ENCODE data around the gene KIAA0586. TPM values are rescaled to one million over a fixed set of nuclear protein-coding genes. Genes with fewer than 3 reads are reported as not detected.
"Not testable (repeated sequence)": the region's sequence is repeated elsewhere in the genome, so short reads cannot be mapped to it uniquely, and the experiment has no call there.

The KIAA0586 gene
- total RNA-seq, 2 experiments from 2014 or later = 40.4 to 41.8 TPM

DNA sequence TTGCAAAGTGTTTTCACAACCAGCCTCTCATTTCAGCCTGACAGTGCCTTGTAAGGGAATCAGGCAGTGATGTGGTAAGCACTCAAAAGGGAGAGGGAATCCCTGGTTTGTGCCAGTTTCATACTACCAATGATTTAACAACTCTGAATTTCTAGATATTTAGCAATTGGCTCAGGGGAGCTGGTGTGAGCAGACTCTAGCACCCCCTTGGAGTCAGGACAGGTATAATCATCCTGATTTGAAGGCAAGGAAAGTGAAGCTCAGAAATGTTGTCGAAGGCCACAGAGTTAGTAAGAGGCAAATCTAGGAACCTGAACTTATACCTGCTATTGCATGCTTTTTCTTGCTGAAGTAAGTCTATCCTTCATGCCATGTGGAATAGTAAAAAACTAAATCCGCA lies 147.1 kb downstream of the KIAA0586 start:
- CTCF ChIA-PET = interaction anchor here (0.6 to 2.8 kb wide), 8 partner anchors 11 to 73 kb away, joined by 3 to 15 read pairs (median 4); no protein-coding TSS in a partner anchor
- intact Hi-C loops (cut with micrococcal nuclease) = loop anchor here (1.0 to 5.0 kb wide), 4 partner anchors 73 to 466 kb away; no protein-coding TSS in a partner anchor
- peaks cover 48% of the 10 kb centered on the region for H3K4me1 Mint-ChIP-seq (ENCODE audit: low read depth)
- no peaks in the 10 kb centered on the region for H3K9me3 Mint-ChIP-seq
- peak; percentile 41 for DNase-seq
- no peak overlapping the region for H3K27ac Mint-ChIP-seq
- no peaks in the 10 kb centered on the region for H3K27me3 Mint-ChIP-seq (ENCODE audit: low read depth)
- no peaks in the 10 kb centered on the region for H3K36me3 Mint-ChIP-seq (ENCODE audit: low read depth)
- H3K4me3 Mint-ChIP-seq = no peak overlapping the region

DNA sequence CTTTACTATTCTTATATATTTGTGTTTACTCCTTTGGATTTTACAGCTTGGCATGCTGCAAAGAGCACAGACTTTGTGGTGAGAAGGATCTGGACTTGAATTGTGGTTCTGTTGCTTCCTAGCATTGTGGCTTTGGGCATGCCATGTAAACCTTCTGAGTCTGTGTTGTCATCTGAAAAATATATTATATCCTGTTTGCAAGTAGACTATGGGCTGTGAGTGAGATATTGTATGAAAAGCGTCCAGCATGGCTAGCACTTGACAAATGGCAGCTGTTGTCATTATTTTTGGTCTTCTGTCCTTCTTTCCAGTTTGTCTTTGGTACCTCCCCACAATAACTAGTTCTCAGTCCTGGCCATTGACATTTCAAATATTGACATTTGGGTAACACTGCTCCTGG lies 148.4 kb downstream of the KIAA0586 start:
- no peak overlapping the region for H3K4me3 Mint-ChIP-seq
- H3K9me3 Mint-ChIP-seq = peaks cover 7% of the 10 kb centered on the region
- no peaks in the 10 kb centered on the region for H3K36me3 Mint-ChIP-seq (ENCODE audit: low read depth)
- DNase-seq = no peak
- H3K27me3 Mint-ChIP-seq (ENCODE audit: low read depth) = no peaks in the 10 kb centered on the region
- peaks cover 40% of the 10 kb centered on the region for H3K4me1 Mint-ChIP-seq (ENCODE audit: low read depth)
- no peak overlapping the region for H3K27ac Mint-ChIP-seq
- CTCF ChIA-PET = interaction anchor here (2.8 kb wide), 1 partner anchor 75 kb away, joined by 15 read pairs; no protein-coding TSS in a partner anchor
- intact Hi-C loops (cut with micrococcal nuclease) = loop anchor here (1.0 to 2.0 kb wide), 2 partner anchors 331 to 467 kb away; no protein-coding TSS in a partner anchor

DNA sequence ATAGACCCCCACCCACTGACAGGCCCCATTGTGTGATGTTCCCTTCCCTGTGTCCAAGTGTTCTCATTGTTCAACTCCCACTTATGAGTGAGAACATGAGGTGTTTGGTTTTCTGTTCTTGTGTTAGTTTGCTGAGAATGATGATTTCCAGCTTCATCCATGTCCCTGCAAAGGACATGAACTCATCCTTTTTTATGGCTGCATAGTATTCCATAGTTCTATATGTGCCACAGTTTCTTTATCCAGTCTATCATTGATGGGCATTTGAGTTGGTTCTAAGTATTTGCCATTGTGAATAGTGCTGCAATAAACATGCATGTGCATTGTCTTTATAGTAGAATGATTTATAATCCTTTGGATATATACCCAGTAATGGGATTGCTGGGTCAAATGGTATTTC lies 152.5 kb downstream of the KIAA0586 start:
- DNase-seq; H3K4me3 Mint-ChIP-seq; CTCF ChIA-PET; intact Hi-C loops (cut with micrococcal nuclease); H3K27ac Mint-ChIP-seq; H3K9me3 Mint-ChIP-seq; H3K27me3 Mint-ChIP-seq (ENCODE audit: low read depth); H3K36me3 Mint-ChIP-seq (ENCODE audit: low read depth): not testable (repeated sequence)
- peaks cover 11% of the 10 kb centered on the region for H3K4me1 Mint-ChIP-seq (ENCODE audit: low read depth)

DNA sequence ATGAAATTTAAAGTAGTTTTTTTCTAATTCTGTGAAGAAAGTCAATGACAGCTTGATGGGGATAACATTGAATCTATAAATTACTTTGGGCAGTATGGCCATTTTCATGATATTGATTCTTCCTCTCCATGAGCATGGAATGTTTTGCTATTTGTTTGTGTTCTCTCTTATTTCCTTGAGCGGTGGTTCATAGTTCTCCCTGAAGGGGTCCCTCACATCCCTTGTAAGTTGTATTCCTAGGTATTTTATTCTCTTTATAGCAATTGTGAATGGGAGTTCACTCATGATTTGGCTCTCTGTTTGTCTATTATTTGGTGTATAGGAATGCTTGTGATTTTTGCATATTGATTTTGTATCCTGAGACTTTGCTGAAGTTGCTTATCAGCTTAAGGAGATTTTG lies 153.9 kb downstream of the KIAA0586 start:
- DNase-seq; H3K4me3 Mint-ChIP-seq; intact Hi-C loops (cut with micrococcal nuclease); H3K27ac Mint-ChIP-seq; H3K27me3 Mint-ChIP-seq (ENCODE audit: low read depth); H3K36me3 Mint-ChIP-seq (ENCODE audit: low read depth); CTCF ChIA-PET; H3K9me3 Mint-ChIP-seq; H3K4me1 Mint-ChIP-seq (ENCODE audit: low read depth): not testable (repeated sequence)

DNA sequence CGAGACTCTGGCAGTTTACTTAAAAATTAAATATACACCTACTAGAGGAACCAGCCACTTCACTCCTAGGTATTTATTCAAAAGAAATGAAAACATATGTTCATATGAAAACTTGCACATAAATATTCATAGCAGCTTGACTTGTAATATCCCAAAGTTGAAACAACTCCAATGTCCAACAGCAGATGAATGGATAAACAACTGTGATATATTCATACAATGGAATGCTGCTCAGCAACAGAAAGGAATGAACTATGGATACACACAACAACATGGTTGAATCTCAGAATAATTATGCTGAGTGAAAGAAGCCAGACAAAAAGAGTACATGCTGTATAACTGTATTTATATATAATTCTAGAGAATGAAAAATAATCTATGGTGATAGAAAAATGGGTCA lies 156.9 kb downstream of the KIAA0586 start:
- H3K27ac Mint-ChIP-seq = no peak overlapping the region
- intact Hi-C loops (cut with micrococcal nuclease) = no loop called here
- CTCF ChIA-PET = interaction anchor here (1.0 to 2.0 kb wide), 2 partner anchors 14 to 83 kb away, joined by 3 to 5 read pairs; no protein-coding TSS in a partner anchor

DNA sequence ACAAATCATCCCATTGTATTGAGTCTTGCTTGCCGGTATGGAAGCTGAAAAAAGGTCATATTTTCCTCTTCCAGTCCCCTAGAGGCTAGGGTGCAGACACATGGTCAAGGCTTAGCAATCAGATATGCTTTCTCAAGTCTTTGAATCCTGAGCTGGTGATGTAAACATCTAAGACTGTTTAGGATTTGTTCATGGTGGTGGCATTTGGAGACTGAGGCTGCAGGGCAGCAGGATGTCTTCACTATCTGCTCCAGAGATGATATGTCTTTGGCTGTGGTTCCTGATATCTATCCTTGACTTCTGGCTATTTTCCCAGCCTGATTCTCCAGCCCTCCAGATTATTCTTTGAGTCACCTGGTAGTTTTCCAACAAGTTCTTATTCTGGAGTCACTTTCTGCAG lies 159.8 kb downstream of the KIAA0586 start:
- no peak overlapping the region for H3K27ac Mint-ChIP-seq
- CTCF ChIA-PET = no interaction called here
- no peaks in the 10 kb centered on the region for H3K9me3 Mint-ChIP-seq
- no peak for DNase-seq
- no peak overlapping the region for H3K4me3 Mint-ChIP-seq
- no peaks in the 10 kb centered on the region for H3K36me3 Mint-ChIP-seq (ENCODE audit: low read depth)
- peaks cover 2% of the 10 kb centered on the region for H3K27me3 Mint-ChIP-seq (ENCODE audit: low read depth)
- intact Hi-C loops (cut with micrococcal nuclease) = no loop called here
- H3K4me1 Mint-ChIP-seq (ENCODE audit: low read depth) = peaks cover 3% of the 10 kb centered on the region

More for the DNA sequence above, 156.9 kb downstream of the KIAA0586 start:
- no peaks in the 10 kb centered on the region for H3K36me3 Mint-ChIP-seq (ENCODE audit: low read depth)
- H3K9me3 Mint-ChIP-seq = peaks cover 7% of the 10 kb centered on the region
- H3K27me3 Mint-ChIP-seq (ENCODE audit: low read depth) = peaks cover 2% of the 10 kb centered on the region
- no peak for DNase-seq
- no peak overlapping the region for H3K4me3 Mint-ChIP-seq
- H3K4me1 Mint-ChIP-seq (ENCODE audit: low read depth) = peaks cover 3% of the 10 kb centered on the region

DNA sequence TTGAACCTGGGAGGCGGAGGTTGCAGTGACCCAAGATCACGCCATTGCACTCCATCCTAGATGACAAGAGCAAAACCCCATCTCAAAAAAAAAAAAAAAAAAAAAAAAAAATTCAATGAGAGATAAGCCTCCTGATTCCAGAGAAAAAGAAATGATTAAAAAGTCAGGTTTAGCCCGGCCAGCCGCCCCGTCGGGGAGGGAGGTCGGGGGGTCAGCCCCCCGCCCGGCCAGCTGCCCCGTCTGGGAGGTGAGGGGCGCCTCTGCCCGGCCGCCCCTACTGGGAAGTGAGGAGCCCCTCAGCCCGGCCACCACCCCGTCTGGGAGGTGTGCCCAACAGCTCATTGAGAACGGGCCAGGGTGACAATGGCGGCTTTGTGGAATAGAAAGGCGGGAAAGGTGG lies 160.8 kb downstream of the KIAA0586 start:
- CTCF ChIA-PET = interaction anchor here (1.3 kb wide), 1 partner anchor 10 kb away, joined by 3 read pairs; no protein-coding TSS in a partner anchor
- H3K4me1 Mint-ChIP-seq (ENCODE audit: low read depth); H3K9me3 Mint-ChIP-seq; H3K36me3 Mint-ChIP-seq (ENCODE audit: low read depth); H3K4me3 Mint-ChIP-seq; H3K27ac Mint-ChIP-seq; H3K27me3 Mint-ChIP-seq (ENCODE audit: low read depth); DNase-seq; intact Hi-C loops (cut with micrococcal nuclease): not testable (repeated sequence)

DNA sequence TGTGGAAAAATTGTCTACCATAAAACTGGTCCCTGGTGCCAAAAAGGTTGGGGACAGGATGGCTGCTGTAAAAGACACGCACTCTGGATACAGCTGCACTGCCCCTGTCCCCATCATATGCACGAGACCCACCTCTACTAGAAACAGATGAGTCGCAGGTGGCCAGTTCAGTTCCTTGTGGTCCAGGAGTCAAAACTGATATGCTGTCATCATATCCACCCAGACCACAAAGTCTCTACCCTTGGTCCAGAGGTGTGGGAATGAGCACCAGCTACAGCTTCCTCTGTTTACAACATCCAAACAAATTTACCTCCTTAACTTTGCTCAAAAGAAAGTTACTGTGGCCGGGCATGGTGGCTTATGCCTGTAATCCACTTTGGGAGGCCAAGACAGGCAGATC lies 166.5 kb downstream of the KIAA0586 start:
- intact Hi-C loops (cut with micrococcal nuclease) = no loop called here
- H3K36me3 Mint-ChIP-seq (ENCODE audit: low read depth) = no peaks in the 10 kb centered on the region
- H3K27me3 Mint-ChIP-seq (ENCODE audit: low read depth) = no peaks in the 10 kb centered on the region
- CTCF ChIA-PET = no interaction called here
- no peaks in the 10 kb centered on the region for H3K9me3 Mint-ChIP-seq
- DNase-seq = no peak
- H3K4me1 Mint-ChIP-seq (ENCODE audit: low read depth) = peaks cover 34% of the 10 kb centered on the region
- no peak overlapping the region for H3K4me3 Mint-ChIP-seq
- H3K27ac Mint-ChIP-seq = no peak overlapping the region

DNA sequence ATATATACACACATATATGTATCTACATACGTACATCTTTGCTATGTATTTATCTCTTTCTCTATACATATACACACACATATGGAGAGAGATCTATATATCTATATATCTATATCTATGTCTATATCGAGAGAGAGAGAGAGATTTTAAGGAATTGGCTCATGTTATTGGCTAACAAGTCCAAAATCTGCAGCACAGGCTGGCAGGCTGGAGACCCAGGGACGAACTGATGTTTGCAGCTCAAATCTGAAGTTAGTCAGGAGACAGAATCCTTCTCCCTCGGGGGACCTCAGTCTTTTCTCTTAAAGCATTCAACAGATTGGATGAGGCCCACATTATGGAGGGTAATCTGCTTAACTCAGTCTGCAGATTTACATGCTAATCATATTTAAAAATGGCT lies 169.5 kb downstream of the KIAA0586 start:
- no peak for DNase-seq
- H3K4me3 Mint-ChIP-seq = no peak overlapping the region
- intact Hi-C loops (cut with micrococcal nuclease) = loop anchor here (5.0 kb wide), 1 partner anchor 35 kb away; no protein-coding TSS in a partner anchor
- no peaks in the 10 kb centered on the region for H3K36me3 Mint-ChIP-seq (ENCODE audit: low read depth)
- peaks cover 3% of the 10 kb centered on the region for H3K27me3 Mint-ChIP-seq (ENCODE audit: low read depth)
- CTCF ChIA-PET = interaction anchor here (0.7 kb wide), 1 partner anchor 95 kb away, joined by 3 read pairs; no protein-coding TSS in a partner anchor
- H3K9me3 Mint-ChIP-seq = no peaks in the 10 kb centered on the region
- H3K4me1 Mint-ChIP-seq (ENCODE audit: low read depth) = peaks cover 43% of the 10 kb centered on the region
- H3K27ac Mint-ChIP-seq = no peak overlapping the region

DNA sequence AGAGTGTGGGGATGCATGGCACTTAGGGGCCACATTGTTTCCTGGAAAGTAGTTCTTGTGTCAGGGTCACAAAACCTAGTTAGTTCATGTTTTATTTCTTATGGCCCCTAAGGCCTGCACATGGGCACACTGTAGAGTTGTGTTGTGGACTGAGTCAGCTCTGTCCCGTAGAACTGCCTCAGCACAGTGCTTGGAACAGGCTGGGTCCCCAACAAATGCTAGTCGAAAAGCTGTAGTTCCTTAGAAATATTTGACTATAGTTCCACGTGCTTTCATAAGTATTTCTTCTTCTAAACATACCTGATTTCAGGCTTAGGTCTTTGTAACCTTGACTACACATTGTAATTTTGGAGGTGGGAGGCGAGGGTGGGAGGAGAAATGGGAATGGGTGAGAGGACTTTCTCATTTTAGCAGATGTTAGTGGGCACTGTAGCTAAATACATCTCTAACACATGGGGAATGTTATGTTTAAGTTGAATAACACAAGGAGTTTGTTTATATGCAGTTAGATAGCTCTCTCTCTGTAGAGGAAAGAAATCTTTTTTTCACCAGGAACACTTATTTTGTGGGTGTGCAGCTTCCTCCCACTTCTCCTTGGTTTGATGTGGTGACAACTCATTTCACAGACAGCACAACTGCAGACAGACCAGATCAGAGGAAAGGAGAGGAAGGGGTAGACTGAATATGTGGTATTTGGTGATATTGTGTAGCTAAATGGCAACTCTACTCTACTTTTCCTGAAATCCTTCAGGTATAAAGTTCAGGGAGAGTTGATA lies 170.7 kb downstream of the KIAA0586 start:
- no peak overlapping the region for H3K4me3 Mint-ChIP-seq
- H3K36me3 Mint-ChIP-seq (ENCODE audit: low read depth) = no peaks in the 10 kb centered on the region
- H3K27ac Mint-ChIP-seq = no peak overlapping the region
- peaks cover 43% of the 10 kb centered on the region for H3K4me1 Mint-ChIP-seq (ENCODE audit: low read depth)
- intact Hi-C loops (cut with micrococcal nuclease) = loop anchor here (1.0 to 5.0 kb wide), 3 partner anchors 26 to 39 kb away; partner anchors contain the start of gene DACT1
- no peaks in the 10 kb centered on the region for H3K9me3 Mint-ChIP-seq
- H3K27me3 Mint-ChIP-seq (ENCODE audit: low read depth) = peaks cover 3% of the 10 kb centered on the region
- peak; percentile 39 for DNase-seq
- CTCF ChIA-PET = interaction anchor here (0.7 to 1.5 kb wide), 5 partner anchors 10 to 40 kb away, joined by 3 to 4 read pairs (median 3); no protein-coding TSS in a partner anchor

DNA sequence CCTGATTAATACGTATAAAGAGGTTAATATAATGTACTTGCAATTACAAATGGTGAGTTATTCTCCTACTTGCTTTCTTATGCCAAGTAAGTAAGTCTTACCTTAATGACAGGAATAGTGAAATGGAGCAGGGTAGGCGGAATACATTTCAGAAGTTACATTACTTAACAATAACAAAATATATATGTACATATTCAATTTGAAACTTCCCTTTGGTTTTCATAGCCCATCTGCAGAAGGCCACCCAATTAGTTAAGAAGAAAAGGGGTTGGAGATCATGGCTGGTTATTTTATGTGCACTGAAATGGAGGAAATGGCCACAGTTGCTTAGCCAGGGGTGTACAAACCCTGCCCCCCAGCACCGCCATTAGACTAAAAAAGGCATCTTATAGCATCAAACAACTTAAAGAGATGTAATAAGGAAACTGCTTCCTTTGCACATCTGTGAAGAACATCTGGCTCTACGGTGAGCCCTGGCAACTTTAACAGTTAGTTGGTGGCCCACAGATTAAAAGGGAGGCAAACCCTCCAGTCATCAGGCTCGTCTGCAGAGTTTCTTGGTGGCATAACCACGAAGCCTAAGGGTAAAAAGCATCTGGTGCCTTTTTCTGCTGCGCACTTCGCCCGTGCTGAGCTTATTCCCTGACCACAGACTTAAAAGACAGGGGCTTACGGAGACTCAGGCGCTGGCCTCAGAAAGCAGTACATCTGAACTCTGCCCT lies 171.4 kb downstream of the KIAA0586 start:
- peaks cover 43% of the 10 kb centered on the region for H3K4me1 Mint-ChIP-seq (ENCODE audit: low read depth)
- H3K27me3 Mint-ChIP-seq (ENCODE audit: low read depth) = peaks cover 3% of the 10 kb centered on the region
- H3K36me3 Mint-ChIP-seq (ENCODE audit: low read depth) = no peaks in the 10 kb centered on the region
- no peak overlapping the region for H3K27ac Mint-ChIP-seq
- H3K9me3 Mint-ChIP-seq = no peaks in the 10 kb centered on the region
- CTCF ChIA-PET = interaction anchor here (0.9 to 1.5 kb wide), 3 partner anchors 10 to 24 kb away, joined by 3 read pairs; no protein-coding TSS in a partner anchor
- peak; percentile 28 for DNase-seq
- intact Hi-C loops (cut with micrococcal nuclease) = loop anchor here (1.0 to 5.0 kb wide), 3 partner anchors 27 to 38 kb away; partner anchors contain the start of gene DACT1
- no peak overlapping the region for H3K4me3 Mint-ChIP-seq

DNA sequence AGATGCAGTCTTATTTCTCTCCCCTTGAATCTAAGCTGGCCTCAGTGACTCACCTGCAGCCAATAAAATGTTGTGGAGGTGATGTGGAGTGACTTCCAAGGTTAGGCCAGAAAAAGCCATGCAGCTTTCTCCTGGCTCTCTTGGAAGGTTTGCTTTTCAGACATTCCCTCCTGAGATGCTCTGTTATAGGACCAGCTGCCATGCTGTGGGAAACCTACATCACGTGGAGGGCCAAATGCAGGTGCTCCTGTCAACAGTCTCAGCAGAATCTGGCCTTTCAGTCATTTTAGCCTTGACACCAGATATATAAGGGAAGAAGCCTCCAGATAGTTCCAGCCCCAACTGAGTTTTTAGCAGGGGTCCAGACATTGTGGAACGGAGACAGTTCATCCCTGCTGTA lies 172.2 kb downstream of the KIAA0586 start:
- H3K4me1 Mint-ChIP-seq (ENCODE audit: low read depth) = peaks cover 43% of the 10 kb centered on the region
- CTCF ChIA-PET = no interaction called here
- intact Hi-C loops (cut with micrococcal nuclease) = loop anchor here (1.0 to 5.0 kb wide), 2 partner anchors 21 to 37 kb away; no protein-coding TSS in a partner anchor

More for the DNA sequence above, 172.2 kb downstream of the KIAA0586 start:
- H3K27ac Mint-ChIP-seq = no peak overlapping the region
- H3K36me3 Mint-ChIP-seq (ENCODE audit: low read depth) = no peaks in the 10 kb centered on the region
- H3K27me3 Mint-ChIP-seq (ENCODE audit: low read depth) = peaks cover 3% of the 10 kb centered on the region
- no peak overlapping the region for H3K4me3 Mint-ChIP-seq
- no peak for DNase-seq
- no peaks in the 10 kb centered on the region for H3K9me3 Mint-ChIP-seq
